MM.1S (cell line): ENCODE measurements around the gene KCNMA1.

Source experiments
- DNase-seq: peaks from one replicate; pipeline ENCODE4 v3.0.0-alpha.2; 2015
- H2AFZ ChIP-seq: fragments of 300-600 bp; sonication (generic); 2 replicates; pipeline ENCODE4 v1.6.0; 2016; ENCODE audit warnings: antibody characterized with exemption, low read length
- H3F3A ChIP-seq: fragments of 300-600 bp; sonication (generic); 2 replicates; pipeline ENCODE4 v1.6.1; 2016; ENCODE audit warnings: mild to moderate bottlenecking, antibody characterized with exemption, low read length, moderate library complexity, mixed read lengths; ENCODE audit not compliant: insufficient read depth
- H3K27ac ChIP-seq: fragments of 300-600 bp; sonication (generic); 2 replicates; pipeline ENCODE4 v1.5.1; 2016; ENCODE audit warnings: mild to moderate bottlenecking, low read length
- H3K27me3 ChIP-seq: fragments of 300-600 bp; sonication (generic); replicated peaks from 2 replicates; pipeline ENCODE4 v1.6.0; 2016; ENCODE audit warnings: low read length; ENCODE audit not compliant: insufficient read depth
- H3K36me3 ChIP-seq: fragments of 300-600 bp; sonication (generic); replicated peaks from 2 replicates; pipeline ENCODE4 v1.6.1; 2016; ENCODE audit warnings: mild to moderate bottlenecking, low read length, mixed read lengths; ENCODE audit not compliant: insufficient read depth
- H3K4me1 ChIP-seq: fragments of 300-600 bp; sonication (generic); 2 replicates; pipeline ENCODE4 v1.6.1; 2016; ENCODE audit warnings: low read length, mixed read lengths
- H3K4me2 ChIP-seq: fragments of 300-600 bp; sonication (generic); 2 replicates; pipeline ENCODE4 v1.6.0; 2016; ENCODE audit warnings: low read depth, low read length
- H3K4me3 ChIP-seq: fragments of 300-600 bp; sonication (generic); 2 replicates; pipeline ENCODE4 v1.5.1; 2016; ENCODE audit warnings: low read length, mixed read lengths
- H3K79me2 ChIP-seq: fragments of 300-600 bp; sonication (generic); 2 replicates; pipeline ENCODE4 v1.6.1; 2016; ENCODE audit warnings: mixed run types, low read length, mixed read lengths
- H3K9ac ChIP-seq: fragments of 300-600 bp; sonication (generic); 2 replicates; pipeline ENCODE4 v1.6.1; 2016; ENCODE audit warnings: low read length, mixed read lengths
- H3K9me2 ChIP-seq: fragments of 300-600 bp; sonication (generic); replicated peaks from 2 replicates; pipeline ENCODE4 v1.6.1; 2016; ENCODE audit warnings: mild to moderate bottlenecking, low read length, mixed read lengths; ENCODE audit not compliant: insufficient read depth
- H3K9me3 ChIP-seq: fragments of 300-600 bp; sonication (generic); replicated peaks from 2 replicates; pipeline ENCODE4 v1.6.1; 2016; ENCODE audit warnings: mild to moderate bottlenecking, low read length, mixed read lengths; ENCODE audit not compliant: insufficient read depth
- H4K20me1 ChIP-seq: fragments of 300-600 bp; sonication (generic); 2 replicates; pipeline ENCODE4 v1.6.1; 2016; ENCODE audit warnings: mild to moderate bottlenecking, low read length, moderate library complexity, mixed read lengths; ENCODE audit not compliant: insufficient read depth
- EZH2 ChIP-seq: fragments of 300-600 bp; sonication (generic); optimal IDR thresholded peaks from 2 replicates; pipeline ENCODE3; 2017; ENCODE audit warnings: low read depth, mild to moderate bottlenecking, antibody characterized with exemption, low read length, mixed read lengths
- EZH2phosphoT487 ChIP-seq: fragments of 300-600 bp; sonication (generic); IDR thresholded peaks from 2 replicates; pipeline ENCODE4 v1.6.1; 2018; ENCODE audit warnings: antibody characterized with exemption, low read length
- TF ChIP-seq, protein P1 (sequence below): fragments of 300-600 bp; sonication (generic); IDR thresholded peaks from 2 replicates; pipeline ENCODE4 v1.5.1; 2016; ENCODE audit warnings: antibody characterized with exemption, low read length, mixed read lengths

Gene KCNMA1

DNA sequence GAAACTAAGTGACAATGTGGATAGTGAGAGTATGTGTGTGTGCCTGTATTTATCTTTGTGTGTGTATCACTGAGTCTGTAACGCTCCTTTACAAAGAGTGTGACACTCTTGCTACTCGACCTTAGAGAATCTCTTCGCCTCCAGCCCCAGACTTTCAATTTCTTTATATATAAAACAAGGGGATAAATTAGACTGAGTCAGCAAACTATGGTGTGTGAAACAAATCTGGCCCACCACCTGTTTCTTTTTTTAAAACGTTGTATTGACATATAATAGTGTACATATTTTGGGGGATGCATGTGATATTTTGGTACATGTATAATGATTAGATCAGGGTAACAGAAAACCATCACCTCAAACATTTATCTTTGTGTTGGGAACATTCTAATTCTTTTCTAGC lies 240.5 kb downstream of the KCNMA1 start:
- H2AFZ ChIP-seq: no peak overlapping the region
- H3K79me2 ChIP-seq: no peaks in the 10 kb centered on the region
- no peaks in the 10 kb centered on the region for H3K9me3 ChIP-seq
- no peaks in the 10 kb centered on the region for H3K36me3 ChIP-seq
- H4K20me1 ChIP-seq: no peaks in the 10 kb centered on the region
- H3K4me2 ChIP-seq: no peak overlapping the region
- H3K4me1 ChIP-seq: no peaks in the 10 kb centered on the region
- no peak overlapping the region for H3K9ac ChIP-seq
- no peaks in the 10 kb centered on the region for H3K27me3 ChIP-seq
- TF ChIP-seq, protein P1, sequence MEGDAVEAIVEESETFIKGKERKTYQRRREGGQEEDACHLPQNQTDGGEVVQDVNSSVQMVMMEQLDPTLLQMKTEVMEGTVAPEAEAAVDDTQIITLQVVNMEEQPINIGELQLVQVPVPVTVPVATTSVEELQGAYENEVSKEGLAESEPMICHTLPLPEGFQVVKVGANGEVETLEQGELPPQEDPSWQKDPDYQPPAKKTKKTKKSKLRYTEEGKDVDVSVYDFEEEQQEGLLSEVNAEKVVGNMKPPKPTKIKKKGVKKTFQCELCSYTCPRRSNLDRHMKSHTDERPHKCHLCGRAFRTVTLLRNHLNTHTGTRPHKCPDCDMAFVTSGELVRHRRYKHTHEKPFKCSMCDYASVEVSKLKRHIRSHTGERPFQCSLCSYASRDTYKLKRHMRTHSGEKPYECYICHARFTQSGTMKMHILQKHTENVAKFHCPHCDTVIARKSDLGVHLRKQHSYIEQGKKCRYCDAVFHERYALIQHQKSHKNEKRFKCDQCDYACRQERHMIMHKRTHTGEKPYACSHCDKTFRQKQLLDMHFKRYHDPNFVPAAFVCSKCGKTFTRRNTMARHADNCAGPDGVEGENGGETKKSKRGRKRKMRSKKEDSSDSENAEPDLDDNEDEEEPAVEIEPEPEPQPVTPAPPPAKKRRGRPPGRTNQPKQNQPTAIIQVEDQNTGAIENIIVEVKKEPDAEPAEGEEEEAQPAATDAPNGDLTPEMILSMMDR: no peak
- TF ChIP-seq EZH2phosphoT487: no peak
- no peak for TF ChIP-seq EZH2
- no peak overlapping the region for H3K27ac ChIP-seq
- DNase-seq: no peak
- no peak overlapping the region for H3K4me3 ChIP-seq
- no peaks in the 10 kb centered on the region for H3K9me2 ChIP-seq
- no peaks in the 10 kb centered on the region for H3F3A ChIP-seq

DNA sequence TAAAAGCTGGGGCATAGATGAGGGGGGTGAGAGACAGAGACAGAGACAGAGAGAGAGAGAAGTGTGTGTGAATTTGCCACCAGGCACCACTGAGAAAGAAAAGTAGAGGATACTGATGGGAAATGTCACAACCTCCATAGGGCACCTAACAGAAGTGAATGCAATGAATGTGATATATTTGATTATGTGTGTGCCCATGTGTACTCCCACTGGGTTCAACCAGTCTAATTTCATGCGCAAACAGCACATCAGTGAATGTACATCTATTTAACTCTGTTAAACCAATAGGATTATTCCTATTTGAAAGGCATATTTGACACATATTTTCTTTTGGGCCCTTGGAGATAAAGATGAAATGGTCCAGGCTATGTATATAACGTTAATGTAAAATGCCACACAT lies 241.3 kb downstream of the KCNMA1 start:
- H3K4me3 ChIP-seq: no peak overlapping the region
- no peak overlapping the region for H3K4me2 ChIP-seq
- H3K27ac ChIP-seq: no peak overlapping the region
- H3K9me2 ChIP-seq: no peaks in the 10 kb centered on the region
- no peak overlapping the region for H2AFZ ChIP-seq
- H4K20me1 ChIP-seq: no peaks in the 10 kb centered on the region
- H3K27me3 ChIP-seq: no peaks in the 10 kb centered on the region
- no peak for DNase-seq
- no peak for TF ChIP-seq EZH2
- TF ChIP-seq, protein P1: no peak
- no peak for TF ChIP-seq EZH2phosphoT487
- H3K79me2 ChIP-seq: no peaks in the 10 kb centered on the region
- no peaks in the 10 kb centered on the region for H3K4me1 ChIP-seq
- no peaks in the 10 kb centered on the region for H3K36me3 ChIP-seq
- H3K9ac ChIP-seq: no peak overlapping the region
- H3F3A ChIP-seq: no peaks in the 10 kb centered on the region
- no peaks in the 10 kb centered on the region for H3K9me3 ChIP-seq

DNA sequence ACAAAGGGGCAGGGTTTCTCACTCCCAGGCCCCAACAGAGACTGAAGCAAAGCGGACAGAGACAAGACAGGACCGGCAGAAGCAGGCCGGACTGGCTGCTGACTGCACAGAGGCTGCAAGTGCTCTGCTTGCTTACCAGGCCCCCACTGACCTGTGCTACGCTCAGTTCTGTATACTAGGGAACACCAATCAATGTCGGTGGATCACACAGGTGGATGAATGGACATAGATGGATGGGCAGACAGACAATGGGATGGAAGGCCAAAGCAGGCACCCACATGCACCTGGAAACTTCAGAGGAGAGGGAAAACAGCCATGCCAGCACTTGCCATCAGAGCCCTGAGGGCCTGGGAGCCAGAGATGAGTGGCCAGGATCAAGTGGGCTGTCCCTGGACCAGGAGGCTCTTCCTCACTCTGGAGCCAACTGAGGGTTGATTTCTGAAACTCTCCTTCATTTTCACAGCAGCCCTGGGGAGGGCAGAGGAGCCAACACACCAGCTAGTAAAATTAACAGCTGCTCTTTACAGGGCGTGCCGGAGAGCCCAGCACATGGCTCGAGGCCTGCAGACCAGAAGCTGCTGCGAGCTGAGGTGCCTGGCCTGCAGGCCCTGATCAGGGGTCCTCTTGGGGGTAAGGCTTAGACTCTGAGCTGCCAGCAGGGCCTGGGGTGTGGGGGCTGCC lies 243.6 kb downstream of the KCNMA1 start:
- H2AFZ ChIP-seq: no peak overlapping the region

More for the DNA sequence above, 243.6 kb downstream of the KCNMA1 start:
- TF ChIP-seq, protein P1: no peak
- TF ChIP-seq EZH2phosphoT487 (no peak), EZH2 (no peak)
- Histone ChIP-seq H3K79me2 (no peaks in the 10 kb centered on the region), H3K4me1 (no peaks in the 10 kb centered on the region), H3K27me3 (no peaks in the 10 kb centered on the region), H3K9me3 (no peaks in the 10 kb centered on the region), H3K4me2 (no peak overlapping the region), H3K27ac (no peak overlapping the region), H3K9me2 (no peaks in the 10 kb centered on the region), H3K4me3 (no peak overlapping the region), H3K9ac (no peak overlapping the region), H3K36me3 (no peaks in the 10 kb centered on the region), H4K20me1 (no peaks in the 10 kb centered on the region), H3F3A (no peaks in the 10 kb centered on the region)
- no peak for DNase-seq
